Neuron (in vitro differentiated cells): ENCODE measurements around the gene PTGFRN.

Experiments
- H2AFZ ChIP-seq: one replicate; pipeline ENCODE4 v1.6.1; 2013; ENCODE audit warnings: low read depth, mild to moderate bottlenecking, inconsistent platforms, low read length, moderate library complexity
- H3K27me3 ChIP-seq: one replicate; pipeline ENCODE4 v1.6.1; 2013; ENCODE audit warnings: low read length; ENCODE audit not compliant: insufficient read depth
- H3K36me3 ChIP-seq: one replicate; pipeline ENCODE4 v1.6.1; 2013; ENCODE audit warnings: low read length; ENCODE audit not compliant: insufficient read depth
- H3K4me1 ChIP-seq: one replicate; pipeline ENCODE4 v1.6.1; 2013; ENCODE audit warnings: low read length; ENCODE audit not compliant: insufficient read depth
- H3K4me3 ChIP-seq: 2 replicates; pipeline ENCODE4 v1.5.1; 2013; ENCODE audit warnings: mild to moderate bottlenecking, low read length, moderate library complexity
- H3K9me3 ChIP-seq: one replicate; pipeline ENCODE4 v1.6.1; 2013; ENCODE audit warnings: low read length

Gene PTGFRN

DNA sequence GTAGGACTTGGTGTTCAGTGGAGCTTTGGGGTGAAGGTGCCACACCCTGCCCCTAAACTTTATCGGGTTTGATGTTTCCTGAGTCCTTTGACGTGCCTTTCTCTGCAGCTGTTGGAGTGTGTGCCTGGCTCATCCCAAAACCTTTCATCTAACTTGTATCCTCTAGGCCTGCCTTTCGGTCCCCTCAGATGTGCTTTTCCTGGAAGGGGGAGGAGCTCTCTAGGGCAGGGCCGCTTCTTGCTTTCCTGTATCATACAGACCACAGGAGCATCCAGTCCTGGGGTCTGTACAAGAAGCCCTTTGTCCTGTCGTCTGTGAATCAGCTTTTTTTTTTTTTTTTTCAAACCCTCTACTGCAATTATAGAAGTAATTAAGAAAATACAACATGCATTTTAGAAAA, 35.7 kb downstream of the PTGFRN start:
- peaks cover 25% of the 10 kb centered on the region for H3K4me1 ChIP-seq
- peaks cover 38% of the 10 kb centered on the region for H3K36me3 ChIP-seq
- H3K27me3 ChIP-seq = no peaks in the 10 kb centered on the region
- H3K4me3 ChIP-seq = no peak overlapping the region
- no peaks in the 10 kb centered on the region for H3K9me3 ChIP-seq
- no peak overlapping the region for H2AFZ ChIP-seq

DNA sequence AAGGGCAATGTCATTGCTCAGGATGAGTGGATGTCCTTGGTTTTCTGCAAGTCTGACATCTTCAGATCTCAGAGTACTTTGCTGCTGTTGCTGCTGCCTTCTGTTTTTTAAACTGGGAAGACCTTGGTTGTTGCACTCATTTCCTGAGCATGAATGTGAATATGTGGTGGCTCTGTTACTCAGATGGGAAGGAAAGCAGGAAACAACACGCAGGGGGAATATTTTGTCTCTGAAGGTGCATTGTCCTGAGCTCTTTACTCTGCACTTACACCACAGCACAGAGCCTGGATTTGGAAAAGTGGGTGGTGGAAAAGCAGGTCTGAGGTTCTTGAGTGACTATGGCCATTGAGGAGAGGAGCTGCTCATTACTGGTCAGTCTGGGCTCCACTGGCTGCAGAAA, 36.3 kb downstream of the PTGFRN start:
- no peak overlapping the region for H3K4me3 ChIP-seq
- no peaks in the 10 kb centered on the region for H3K27me3 ChIP-seq
- peaks cover 38% of the 10 kb centered on the region for H3K36me3 ChIP-seq
- no peak overlapping the region for H2AFZ ChIP-seq
- H3K4me1 ChIP-seq = peaks cover 24% of the 10 kb centered on the region
- H3K9me3 ChIP-seq = no peaks in the 10 kb centered on the region

DNA sequence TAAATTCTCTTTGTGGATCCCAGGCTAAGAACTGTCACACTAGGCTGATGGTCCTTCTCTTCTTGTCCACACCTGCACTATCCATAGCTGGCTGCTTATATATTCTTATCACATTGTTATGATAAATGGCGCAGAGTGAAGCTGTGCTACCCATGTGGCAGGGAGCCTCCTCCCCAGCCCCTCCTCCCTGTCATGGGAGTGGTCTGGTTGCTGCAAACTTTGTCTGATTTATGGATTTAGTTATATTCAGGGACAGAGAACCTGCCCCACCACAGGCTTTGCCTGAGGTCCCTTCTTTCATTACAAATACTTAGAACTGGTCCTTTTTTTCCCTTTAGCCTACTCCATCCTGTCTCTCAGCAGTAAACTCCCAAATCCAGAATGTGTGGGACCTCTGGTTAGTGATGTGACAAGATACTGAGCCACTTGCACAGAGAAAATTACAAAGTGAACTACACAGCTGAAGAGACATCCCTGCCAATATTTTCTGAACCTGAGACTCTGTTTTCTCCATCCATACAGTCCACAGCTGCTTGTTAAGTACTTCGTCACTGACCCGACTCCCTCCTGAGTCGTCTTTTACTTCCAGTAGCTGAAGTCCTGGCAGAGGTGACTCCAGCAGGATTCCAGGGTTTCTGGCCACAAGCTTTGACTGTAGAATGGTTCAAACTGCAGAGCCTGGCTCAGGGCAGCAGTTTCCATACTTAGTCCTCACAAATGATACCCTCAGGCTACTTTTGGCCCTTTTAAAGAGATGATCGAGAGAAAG, 37.6 kb downstream of the PTGFRN start:
- H3K27me3 ChIP-seq = no peaks in the 10 kb centered on the region
- no peaks in the 10 kb centered on the region for H3K9me3 ChIP-seq
- peaks cover 20% of the 10 kb centered on the region for H3K4me1 ChIP-seq
- peaks cover 30% of the 10 kb centered on the region for H3K36me3 ChIP-seq
- no peak overlapping the region for H3K4me3 ChIP-seq
- no peak overlapping the region for H2AFZ ChIP-seq

DNA sequence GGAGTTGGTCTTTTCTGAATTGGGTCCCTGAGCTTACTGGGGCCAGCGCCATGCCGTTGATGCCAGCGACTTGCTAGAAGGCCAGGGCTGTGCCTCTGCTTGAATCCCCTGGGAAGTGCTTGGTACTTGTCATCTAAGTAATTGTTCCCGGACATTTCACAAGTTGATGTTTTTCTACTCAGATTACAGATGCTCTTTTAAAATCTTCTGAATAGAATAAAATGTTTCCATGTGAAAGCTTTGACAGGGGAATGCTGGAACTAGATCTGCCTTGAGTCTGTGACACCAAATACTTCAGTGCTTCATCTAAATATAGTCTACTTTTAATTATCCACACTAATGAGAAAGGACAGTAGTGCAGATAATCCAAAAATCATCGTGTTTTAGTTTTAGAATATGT, 38.3 kb downstream of the PTGFRN start:
- no peak overlapping the region for H3K4me3 ChIP-seq
- H2AFZ ChIP-seq = no peak overlapping the region
- no peaks in the 10 kb centered on the region for H3K27me3 ChIP-seq
- peaks cover 27% of the 10 kb centered on the region for H3K36me3 ChIP-seq
- peaks cover 20% of the 10 kb centered on the region for H3K4me1 ChIP-seq
- H3K9me3 ChIP-seq = no peaks in the 10 kb centered on the region

DNA sequence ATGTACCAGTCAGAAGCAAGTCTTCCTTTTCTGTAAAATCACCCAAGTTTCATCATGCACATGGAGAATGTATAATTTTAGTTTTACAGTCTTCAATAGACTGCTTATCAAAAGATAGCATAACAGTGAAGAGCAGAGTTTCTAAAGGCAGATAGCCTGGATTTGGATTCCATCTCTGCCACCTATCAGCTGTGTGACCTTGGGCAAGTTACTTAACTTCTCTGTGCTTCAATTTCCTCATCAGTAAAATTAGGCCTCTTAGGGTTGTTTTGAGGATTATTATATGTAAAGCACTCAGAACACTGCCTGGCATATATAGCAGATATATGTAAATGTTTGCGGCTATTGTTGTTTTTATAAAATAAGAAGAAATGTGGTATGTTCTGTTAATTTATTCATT, 38.9 kb downstream of the PTGFRN start:
- Histone ChIP-seq H2AFZ (no peak overlapping the region), H3K9me3 (no peaks in the 10 kb centered on the region), H3K27me3 (no peaks in the 10 kb centered on the region), H3K4me1 (peaks cover 20% of the 10 kb centered on the region), H3K36me3 (peaks cover 27% of the 10 kb centered on the region), H3K4me3 (no peak overlapping the region)

DNA sequence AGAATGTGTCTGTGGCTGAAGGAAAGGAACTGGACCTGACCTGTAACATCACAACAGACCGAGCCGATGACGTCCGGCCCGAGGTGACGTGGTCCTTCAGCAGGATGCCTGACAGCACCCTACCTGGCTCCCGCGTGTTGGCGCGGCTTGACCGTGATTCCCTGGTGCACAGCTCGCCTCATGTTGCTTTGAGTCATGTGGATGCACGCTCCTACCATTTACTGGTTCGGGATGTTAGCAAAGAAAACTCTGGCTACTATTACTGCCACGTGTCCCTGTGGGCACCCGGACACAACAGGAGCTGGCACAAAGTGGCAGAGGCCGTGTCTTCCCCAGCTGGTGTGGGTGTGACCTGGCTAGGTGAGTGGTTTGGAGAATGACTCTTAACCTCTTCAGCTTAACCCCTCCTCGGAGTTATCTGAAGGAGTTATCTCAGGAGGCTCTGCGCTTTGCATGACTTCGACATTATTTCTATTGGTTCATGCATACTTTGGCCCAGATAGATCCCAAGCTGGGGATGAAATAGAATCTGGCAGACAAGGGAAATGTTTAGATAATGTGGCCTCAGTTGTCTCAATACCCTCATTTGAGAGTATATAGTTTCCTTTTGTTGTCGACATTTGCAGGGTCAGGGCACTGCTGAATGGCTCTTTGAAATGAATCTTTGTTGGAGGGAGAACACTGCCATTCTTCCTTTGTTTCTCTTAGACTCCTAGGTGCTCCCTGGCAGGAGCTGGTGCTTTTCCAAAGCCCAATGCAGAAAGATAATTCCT, 39.7 kb downstream of the PTGFRN start:
- Histone ChIP-seq H3K36me3 (peaks cover 21% of the 10 kb centered on the region), H2AFZ (no peak overlapping the region), H3K4me1 (peaks cover 20% of the 10 kb centered on the region), H3K27me3 (no peaks in the 10 kb centered on the region), H3K9me3 (no peaks in the 10 kb centered on the region), H3K4me3 (no peak overlapping the region)

DNA sequence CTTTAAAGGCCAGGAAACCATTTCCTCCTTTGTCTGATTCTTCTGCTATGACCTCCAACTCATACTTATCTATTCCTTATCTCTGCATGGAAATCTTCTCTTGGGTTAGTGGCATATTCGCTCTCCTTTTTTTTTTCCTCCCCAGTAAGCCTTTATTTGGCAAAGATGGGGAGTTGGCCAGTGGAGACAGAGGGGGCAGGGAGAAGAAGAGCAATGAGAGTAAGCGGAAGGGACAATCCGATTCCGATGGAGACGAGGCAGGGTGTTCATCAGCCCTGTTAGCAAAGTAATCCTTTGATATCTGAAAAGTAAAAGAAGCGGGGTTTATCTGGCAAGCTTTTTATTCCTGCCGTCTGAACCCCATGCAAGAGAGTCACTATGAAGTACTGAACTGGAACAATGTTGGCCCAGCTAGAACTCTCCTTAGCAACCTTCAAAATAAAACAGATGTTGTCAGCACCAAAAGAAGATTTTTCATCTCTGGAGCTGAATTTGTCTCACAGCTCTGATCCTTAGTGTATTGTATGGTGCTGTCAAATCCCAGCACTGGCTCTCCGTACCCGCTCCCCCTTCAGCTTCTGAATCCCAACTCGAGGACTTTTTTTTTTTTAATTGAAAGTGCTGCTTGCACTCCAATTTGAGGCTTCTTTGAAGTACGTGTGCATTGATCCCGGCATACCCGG, 40.9 kb downstream of the PTGFRN start:
- Histone ChIP-seq H2AFZ (no peak overlapping the region), H3K36me3 (peaks cover 13% of the 10 kb centered on the region), H3K9me3 (no peaks in the 10 kb centered on the region), H3K4me3 (no peak overlapping the region), H3K4me1 (peaks cover 20% of the 10 kb centered on the region), H3K27me3 (no peaks in the 10 kb centered on the region)

DNA sequence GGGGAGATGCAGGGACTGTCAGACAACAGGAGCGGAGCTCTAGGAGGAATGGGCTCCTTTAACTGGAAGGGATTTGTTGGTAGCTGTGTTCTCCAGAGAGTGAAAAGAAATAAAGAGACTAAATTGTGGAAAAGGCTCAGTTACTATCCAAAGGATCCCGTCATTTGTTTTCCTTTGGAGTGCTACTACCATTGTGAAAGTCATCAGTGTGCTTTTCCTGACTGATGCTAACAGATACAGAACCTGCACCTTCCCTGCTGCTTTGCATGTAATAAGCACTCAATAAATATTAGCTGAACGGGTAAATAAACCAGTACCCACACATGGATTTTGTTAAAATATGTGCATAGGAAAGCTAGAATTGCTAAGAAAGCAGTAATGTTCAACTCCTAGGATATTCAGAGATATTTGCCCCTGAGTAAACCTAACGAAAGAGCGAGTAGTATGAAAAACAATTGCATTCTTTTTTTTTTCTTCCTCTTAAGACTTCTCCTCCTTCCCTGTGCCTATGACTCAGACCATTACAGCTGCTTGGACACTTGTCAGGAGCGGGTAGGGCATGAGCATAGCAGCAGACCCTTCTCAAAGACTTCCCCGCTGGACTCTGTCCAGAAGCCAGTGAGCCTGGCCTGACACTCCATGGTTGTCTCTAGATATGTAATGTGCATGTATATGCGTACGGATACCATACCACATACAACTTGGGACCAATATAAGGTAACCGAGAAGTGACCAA, 41.7 kb downstream of the PTGFRN start:
- Histone ChIP-seq H2AFZ (no peak overlapping the region), H3K27me3 (no peaks in the 10 kb centered on the region), H3K36me3 (peaks cover 7% of the 10 kb centered on the region), H3K9me3 (no peaks in the 10 kb centered on the region), H3K4me1 (peaks cover 20% of the 10 kb centered on the region), H3K4me3 (no peak overlapping the region)

DNA sequence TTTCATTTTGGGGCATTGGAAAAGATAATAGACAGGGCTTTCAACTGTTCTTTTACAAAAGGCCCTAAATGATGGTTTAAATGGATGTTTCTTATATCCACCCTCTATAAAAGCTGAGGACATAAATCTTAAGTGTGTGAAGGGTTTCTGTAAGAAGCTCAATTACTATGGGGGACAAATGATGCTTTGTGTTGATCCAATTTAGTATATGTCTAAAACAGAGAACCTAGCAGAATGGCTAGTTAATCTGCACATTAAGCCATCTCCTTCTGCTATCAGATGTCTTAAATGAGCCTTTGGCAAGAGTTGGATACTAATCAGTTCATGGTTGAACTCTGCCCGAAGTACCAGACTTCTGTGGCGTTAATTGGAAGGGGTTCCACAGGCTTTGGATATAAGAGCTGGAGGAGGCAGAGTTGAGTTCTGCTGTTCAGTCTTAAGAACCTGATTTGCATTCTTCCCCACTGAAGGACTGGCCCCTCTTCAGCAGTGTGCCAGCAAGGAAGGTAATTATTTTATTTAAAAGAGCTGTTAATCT, 43.1 kb downstream of the PTGFRN start:
- no peaks in the 10 kb centered on the region for H3K9me3 ChIP-seq
- no peak overlapping the region for H3K4me3 ChIP-seq
- no peaks in the 10 kb centered on the region for H3K27me3 ChIP-seq
- H3K36me3 ChIP-seq = peaks cover 3% of the 10 kb centered on the region
- H2AFZ ChIP-seq = no peak overlapping the region
- peaks cover 20% of the 10 kb centered on the region for H3K4me1 ChIP-seq

DNA sequence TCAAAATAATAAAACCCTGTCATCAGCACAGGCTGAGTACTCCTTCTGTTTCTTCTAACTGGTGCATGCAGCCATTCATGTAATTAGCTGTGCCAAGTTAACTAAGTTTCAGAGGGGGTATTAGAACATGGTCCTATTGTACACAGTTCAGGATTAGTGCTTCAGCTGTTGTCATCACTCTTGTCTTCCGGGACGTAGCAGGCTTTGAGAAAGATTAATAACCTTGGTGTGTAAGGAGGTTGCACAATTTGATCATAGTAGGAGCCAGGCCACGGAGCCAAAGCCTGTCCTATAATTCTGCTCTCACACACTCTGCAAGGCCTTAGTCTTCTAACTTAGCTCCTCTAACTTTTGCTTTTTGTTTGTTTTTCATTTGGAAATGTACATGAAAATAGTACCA, 44.7 kb downstream of the PTGFRN start:
- Histone ChIP-seq H3K4me3 (no peak overlapping the region), H3K36me3 (no peaks in the 10 kb centered on the region), H2AFZ (no peak overlapping the region), H3K9me3 (no peaks in the 10 kb centered on the region), H3K27me3 (no peaks in the 10 kb centered on the region), H3K4me1 (peaks cover 15% of the 10 kb centered on the region)

DNA sequence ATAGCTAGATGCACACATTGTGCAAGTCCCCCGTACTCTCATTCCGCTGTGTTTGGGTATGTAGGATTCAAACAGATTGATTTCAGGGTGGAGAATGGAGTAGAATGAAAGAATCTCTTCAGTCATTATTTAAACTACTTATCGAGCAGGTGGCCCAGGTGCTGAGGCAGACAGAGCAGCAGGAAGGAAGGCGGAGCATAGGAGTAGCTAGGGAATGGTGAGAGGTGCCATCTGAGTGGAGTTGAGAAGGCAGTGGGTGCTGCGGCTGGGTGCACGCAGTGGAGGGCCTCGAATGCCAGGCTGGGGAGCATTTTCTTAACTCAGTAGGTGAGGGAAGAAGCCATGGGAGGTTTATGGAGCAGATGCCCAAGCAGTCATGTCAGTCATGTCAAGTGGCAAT, 46.7 kb downstream of the PTGFRN start:
- no peaks in the 10 kb centered on the region for H3K27me3 ChIP-seq
- peaks cover 4% of the 10 kb centered on the region for H3K36me3 ChIP-seq
- H3K9me3 ChIP-seq = peaks cover 1% of the 10 kb centered on the region
- H3K4me1 ChIP-seq = no peaks in the 10 kb centered on the region
- H3K4me3 ChIP-seq = no peak overlapping the region
- no peak overlapping the region for H2AFZ ChIP-seq

DNA sequence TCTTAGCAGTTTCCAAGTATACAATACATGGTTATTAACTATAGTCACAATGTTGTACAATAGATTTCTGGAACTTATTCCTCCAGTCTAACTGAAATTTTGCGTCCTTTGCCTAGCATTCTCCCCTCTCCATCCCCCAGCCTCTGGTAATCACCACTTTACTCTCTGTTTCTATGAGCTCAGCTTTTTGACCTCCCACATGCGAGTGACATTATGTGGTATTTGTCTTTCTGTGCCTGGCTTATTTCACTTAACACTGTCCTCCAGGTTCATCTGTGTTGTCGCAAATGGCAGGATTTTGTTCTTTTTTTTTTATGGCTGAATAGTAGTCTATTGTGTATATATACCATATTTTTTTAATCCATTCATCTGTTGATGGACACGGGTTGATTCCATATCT, 47.9 kb downstream of the PTGFRN start:
- peaks cover 16% of the 10 kb centered on the region for H3K36me3 ChIP-seq
- no peaks in the 10 kb centered on the region for H3K4me1 ChIP-seq
- H3K27me3 ChIP-seq = no peaks in the 10 kb centered on the region
- peaks cover 1% of the 10 kb centered on the region for H3K9me3 ChIP-seq
- no peak overlapping the region for H3K4me3 ChIP-seq
- H2AFZ ChIP-seq = no peak overlapping the region
